Activated CD8-positive, alpha-beta memory T cell treated with anti-CD3 and anti-CD28 coated beads, Interleukin-2, amount 10 ng/mL, durations not matched to agents 7 days and 5 days (primary cell): ENCODE results near the gene POLRMT. TPM values are rescaled to one million over a fixed set of nuclear protein-coding genes. Genes with fewer than 3 reads are reported as not detected.
A peak's percentile ranks its signal among the peaks of the same experiment; 100 is the strongest.
"Not testable (repeated sequence)": the region's sequence is repeated elsewhere in the genome, so short reads cannot be mapped to it uniquely, and the experiment has no call there.

Experiments
- ATAC-seq: fragments of 150-1000 bp; cut with Tn5 transposase; one replicate; pipeline ENCODE4 v1.10.0; 2021; ENCODE audit warnings: moderate library complexity
- CTCF ChIA-PET: fragments of 350-600 bp; sonication (Branson Sonifier 250); formaldehyde crosslinking; loops from one replicate; lab custom pipeline; 2021; ENCODE audit warnings: antibody characterized with exemption; lab: Charles Lee
- DNase-seq: peaks from one replicate; pipeline ENCODE4 v3.0.0-alpha.2; 2020
- H3K27ac Mint-ChIP-seq: one replicate; pipeline ENCODE4 v1.8.0; 2021; ENCODE audit warnings: mild to moderate bottlenecking, mixed read lengths
- H3K27me3 Mint-ChIP-seq: one replicate; pipeline ENCODE4 v1.8.0; 2021; ENCODE audit warnings: mixed read lengths
- H3K36me3 Mint-ChIP-seq: one replicate; pipeline ENCODE4 v1.8.0; 2021; ENCODE audit warnings: mild to moderate bottlenecking, mixed read lengths
- H3K4me1 Mint-ChIP-seq: one replicate; pipeline ENCODE4 v1.8.0; 2021; ENCODE audit warnings: mixed read lengths
- H3K4me3 Mint-ChIP-seq: one replicate; pipeline ENCODE4 v1.8.0; 2021; ENCODE audit warnings: mild to moderate bottlenecking, moderate library complexity, mixed read lengths
- H3K9me3 Mint-ChIP-seq: one replicate; pipeline ENCODE4 v1.8.0; 2022; ENCODE audit warnings: low read depth, mixed read lengths
- total RNA-seq, 2 experiments: library from RNA; stranded (reverse); gene quantifications; one replicate each; pipeline ENCODE4 v1.2.3, GENCODE V29; 2021

Gene POLRMT
- total RNA-seq, 2 experiments from 2014 or later: 65.0 to 68.1 TPM

GRCh38 chr19:639253-640160, 6.2 kb upstream of the POLRMT start, which contains the start of gene FGF22:
Gene FGF22 (plus strand): TSS chr19:639879. CDS start chr19:639926, 47 bp downstream.
- no peaks in the 10 kb centered on the region for H3K36me3 Mint-ChIP-seq
- CTCF ChIA-PET: interaction anchor here (0.6 kb wide), 1 partner anchor 41 kb away, joined by 3 read pairs; no protein-coding TSS in a partner anchor
- ATAC-seq (peak; percentile 97), DNase-seq (peak; percentile 95)
- H3K9me3 Mint-ChIP-seq: no peaks in the 10 kb centered on the region
- peak within 1 kb of the TSS; percentile 76 for H3K4me3 Mint-ChIP-seq
- no peak within 1 kb of the TSS for H3K27ac Mint-ChIP-seq
- H3K27me3 Mint-ChIP-seq: peaks cover 3% of the 10 kb centered on the region
- peaks cover 5% of the 10 kb centered on the region for H3K4me1 Mint-ChIP-seq

- H3K36me3 Mint-ChIP-seq: no peaks in the 10 kb centered on the region
- no peaks in the 10 kb centered on the region for H3K9me3 Mint-ChIP-seq
- ATAC-seq (no peak), DNase-seq (no peak)
- CTCF ChIA-PET: no interaction called here
- peak overlapping the region; percentile 76 for H3K4me3 Mint-ChIP-seq
- H3K4me1 Mint-ChIP-seq: peaks cover 8% of the 10 kb centered on the region
- H3K27me3 Mint-ChIP-seq: peaks cover 3% of the 10 kb centered on the region
- no peak overlapping the region for H3K27ac Mint-ChIP-seq
These were observed 5.5 kb upstream of the POLRMT start for GRCh38 chr19:638906-639252.

- H3K27ac Mint-ChIP-seq: no peak overlapping the region
- H3K4me3 Mint-ChIP-seq: no peak overlapping the region
- H3K27me3 Mint-ChIP-seq: peaks cover 3% of the 10 kb centered on the region
- H3K4me1 Mint-ChIP-seq: peaks cover 21% of the 10 kb centered on the region
- H3K9me3 Mint-ChIP-seq: no peaks in the 10 kb centered on the region
- peaks cover 1% of the 10 kb centered on the region for H3K36me3 Mint-ChIP-seq
- DNase-seq: no peak
- CTCF ChIA-PET: no interaction called here
- no peak for ATAC-seq
These were observed 1.8 kb upstream of the POLRMT start for GRCh38 chr19:634975-635652.

- no peaks in the 10 kb centered on the region for H3K9me3 Mint-ChIP-seq
- ATAC-seq (no peak), DNase-seq (no peak)
- H3K27me3 Mint-ChIP-seq: no peaks in the 10 kb centered on the region
- CTCF ChIA-PET: interaction anchor here (0.5 to 1.5 kb wide), 6 partner anchors 32 to 611 kb away, joined by 3 to 4 read pairs (median 3); no protein-coding TSS in a partner anchor
- H3K4me1 Mint-ChIP-seq: peaks cover 19% of the 10 kb centered on the region
- H3K4me3 Mint-ChIP-seq: peak overlapping the region; percentile 95
- peaks cover 3% of the 10 kb centered on the region for H3K36me3 Mint-ChIP-seq
- H3K27ac Mint-ChIP-seq: peak overlapping the region; percentile 76
These were observed 676 bp upstream of the POLRMT start for GRCh38 chr19:633786-634639.

- ATAC-seq (peak; percentile 60), DNase-seq (peak; percentile 69)
- Mint-ChIP-seq H3K4me1 (peaks cover 21% of the 10 kb centered on the region), H3K4me3 (peak overlapping the region; percentile 95), H3K36me3 (peaks cover 11% of the 10 kb centered on the region), H3K27me3 (no peaks in the 10 kb centered on the region), H3K9me3 (no peaks in the 10 kb centered on the region), H3K27ac (peak overlapping the region; percentile 88)
- CTCF ChIA-PET: interaction anchor here (1.5 kb wide), 1 partner anchor 48 kb away, joined by 4 read pairs; no protein-coding TSS in a partner anchor
These were observed 714 bp downstream of the POLRMT start for GRCh38 chr19:632579-633067.

- peaks cover 14% of the 10 kb centered on the region for H3K36me3 Mint-ChIP-seq
- H3K27me3 Mint-ChIP-seq: no peaks in the 10 kb centered on the region
- ATAC-seq (no peak), DNase-seq (no peak)
- H3K27ac Mint-ChIP-seq: no peak overlapping the region
- H3K4me3 Mint-ChIP-seq: no peak overlapping the region
- peaks cover 21% of the 10 kb centered on the region for H3K4me1 Mint-ChIP-seq
- H3K9me3 Mint-ChIP-seq: no peaks in the 10 kb centered on the region
- CTCF ChIA-PET: interaction anchor here (1.2 kb wide), 2 partner anchors 33 to 46 kb away, joined by 3 to 4 read pairs; no protein-coding TSS in a partner anchor
These were observed 3.2 kb downstream of the POLRMT start for GRCh38 chr19:629961-630714.

GRCh38 chr19:629515-629914, 3.8 kb downstream of the POLRMT start:
- ATAC-seq, DNase-seq, H3K27me3 Mint-ChIP-seq, H3K27ac Mint-ChIP-seq, CTCF ChIA-PET, H3K9me3 Mint-ChIP-seq, H3K4me3 Mint-ChIP-seq: not testable (repeated sequence)
- peaks cover 21% of the 10 kb centered on the region for H3K4me1 Mint-ChIP-seq
- peaks cover 14% of the 10 kb centered on the region for H3K36me3 Mint-ChIP-seq

- Mint-ChIP-seq H3K4me3 (no peak overlapping the region), H3K9me3 (no peaks in the 10 kb centered on the region), H3K36me3 (peaks cover 14% of the 10 kb centered on the region), H3K27ac (no peak overlapping the region), H3K27me3 (no peaks in the 10 kb centered on the region), H3K4me1 (peaks cover 16% of the 10 kb centered on the region)
- ATAC-seq (no peak), DNase-seq (no peak)
- CTCF ChIA-PET: no interaction called here
These were observed 5.2 kb downstream of the POLRMT start for GRCh38 chr19:628168-628567.

GRCh38 chr19:626566-626965, 6.8 kb downstream of the POLRMT start:
- CTCF ChIA-PET: interaction anchor here (0.7 to 1.2 kb wide), 2 partner anchors 10 to 42 kb away, joined by 3 read pairs; no protein-coding TSS in a partner anchor
- H3K36me3 Mint-ChIP-seq: peaks cover 13% of the 10 kb centered on the region
- not testable (repeated sequence) for H3K4me1 Mint-ChIP-seq, H3K27me3 Mint-ChIP-seq, H3K4me3 Mint-ChIP-seq, H3K9me3 Mint-ChIP-seq, ATAC-seq, DNase-seq, H3K27ac Mint-ChIP-seq

GRCh38 chr19:625257-625656, 8.1 kb downstream of the POLRMT start:
- H3K4me3 Mint-ChIP-seq: no peak overlapping the region
- CTCF ChIA-PET: interaction anchor here (1.4 to 2.2 kb wide), 2 partner anchors 31 to 41 kb away, joined by 3 to 10 read pairs; no protein-coding TSS in a partner anchor
- no peaks in the 10 kb centered on the region for H3K27me3 Mint-ChIP-seq
- DNase-seq: no peak
- H3K36me3 Mint-ChIP-seq: peaks cover 14% of the 10 kb centered on the region
- ATAC-seq: no peak
- H3K27ac Mint-ChIP-seq: no peak overlapping the region
- H3K9me3 Mint-ChIP-seq: no peaks in the 10 kb centered on the region
- H3K4me1 Mint-ChIP-seq: peaks cover 5% of the 10 kb centered on the region

- Mint-ChIP-seq H3K27ac (no peak overlapping the region), H3K4me1 (peaks cover 3% of the 10 kb centered on the region), H3K27me3 (no peaks in the 10 kb centered on the region), H3K36me3 (peaks cover 18% of the 10 kb centered on the region), H3K4me3 (no peak overlapping the region), H3K9me3 (no peaks in the 10 kb centered on the region)
- CTCF ChIA-PET: interaction anchor here (1.4 to 2.2 kb wide), 2 partner anchors 31 to 40 kb away, joined by 3 to 10 read pairs; no protein-coding TSS in a partner anchor
- DNase-seq: no peak
- ATAC-seq: no peak
These were observed 8.8 kb downstream of the POLRMT start for GRCh38 chr19:624433-625109.
